Thoracic aorta (tissue), 2 donors: Measurements from ENCODE around the gene ZNF652. TPM values are rescaled to one million over a fixed set of nuclear protein-coding genes. Genes with fewer than 3 reads are reported as not detected.
"Not testable (repeated sequence)": the region's sequence is repeated elsewhere in the genome, so short reads cannot be mapped to it uniquely, and the experiment has no call there.

ENCODE experiments used
- ATAC-seq: fragments of 150-250 bp; one replicate; pipeline ENCODE4 v1.8.0; 2017; ENCODE audit warnings: low read depth; ENCODE audit not compliant: insufficient number of reproducible peaks, low FRiP score
- DNase-seq: peaks from one replicate; pipeline ENCODE4 v3.0.0-alpha.2; 2020; ENCODE audit warnings: low spot score
- H3K27ac ChIP-seq, 2 donors: fragments of 200-600 bp; sonication (generic); 1 replicate in 1 of 2; 2 replicates in 1 of 2; pipeline ENCODE4 v1.5.1; 2016; ENCODE audit warnings: mild to moderate bottlenecking in 2 of 2, moderate library complexity in 2 of 2
- H3K27me3 ChIP-seq: fragments of 200-600 bp; sonication (generic); replicated peaks from 2 replicates; pipeline ENCODE4 v1.6.0; 2016; ENCODE audit warnings: mild to moderate bottlenecking; ENCODE audit not compliant: insufficient read depth
- H3K36me3 ChIP-seq: fragments of 200-600 bp; sonication (generic); one replicate; pipeline ENCODE4 v1.5.1; 2016
- H3K4me1 ChIP-seq, 2 donors: fragments of 200-600 bp; sonication (generic); 1 replicate in 1 of 2; 2 replicates in 1 of 2; pipeline versions ENCODE4 v1.5.1 to v1.6.0; 2016; ENCODE audit warnings: low read depth in 2 of 2, mild to moderate bottlenecking in 1 of 2; ENCODE audit not compliant: control insufficient read depth in 1 of 2
- H3K4me3 ChIP-seq: fragments of 200-600 bp; sonication (generic); 2 replicates; pipeline ENCODE4 v1.5.1; 2016; ENCODE audit warnings: mild to moderate bottlenecking
- H3K9me3 ChIP-seq: fragments of 200-600 bp; sonication (generic); 2 replicates; pipeline ENCODE4 v1.5.1; 2016
- CTCF ChIP-seq: fragments of 200-600 bp; sonication (generic); IDR thresholded peaks from one replicate; pipeline ENCODE4 v1.5.1; 2019; ENCODE audit warnings: antibody characterized with exemption
- total RNA-seq, 2 donors: library from RNA; depleted of rRNA; stranded (reverse); fragments of >200 nt; gene quantifications; one replicate each; pipeline versions ENCODE4 v1.1.0 to v1.2.3, GENCODE V29; 2016

The ZNF652 gene
- total RNA-seq, 2 donors from 2014 or later = 36.1 to 40.0 TPM

- no peaks in the 10 kb centered on the region for H3K9me3 ChIP-seq
These were observed 74.6 kb downstream of the ZNF652 start for GRCh38 chr17:49287481-49287880.

GRCh38 chr17:49286261-49286973 lies 75.6 kb downstream of the ZNF652 start:
- not testable (repeated sequence) for ATAC-seq, H3K9me3 ChIP-seq, DNase-seq, H3K4me3 ChIP-seq, H3K27me3 ChIP-seq, H3K36me3 ChIP-seq, H3K4me1 ChIP-seq, H3K27ac ChIP-seq

More at GRCh38 chr17:49287481-49287880, 74.6 kb downstream of the ZNF652 start:
- Histone ChIP-seq H3K4me1 (no peaks in the 10 kb centered on the region), H3K27me3 (no peaks in the 10 kb centered on the region), H3K27ac (no peak overlapping the region), H3K4me3 (no peak overlapping the region), H3K36me3 (no peaks in the 10 kb centered on the region)
- no peak for TF ChIP-seq CTCF
- DNase-seq (no peak), ATAC-seq (no peak)

- ATAC-seq (no peak), DNase-seq (no peak)
- Histone ChIP-seq H3K4me1 (no peaks in the 10 kb centered on the region), H3K4me3 (no peak overlapping the region), H3K27me3 (no peaks in the 10 kb centered on the region), H3K36me3 (no peaks in the 10 kb centered on the region), H3K9me3 (no peaks in the 10 kb centered on the region), H3K27ac (no peak overlapping the region)
- TF ChIP-seq CTCF = no peak
These were observed 76.3 kb downstream of the ZNF652 start for GRCh38 chr17:49285716-49286115.

- Histone ChIP-seq H3K36me3 (no peaks in the 10 kb centered on the region), H3K9me3 (no peaks in the 10 kb centered on the region), H3K4me1 (no peaks in the 10 kb centered on the region), H3K4me3 (no peak overlapping the region), H3K27ac (no peak overlapping the region), H3K27me3 (no peaks in the 10 kb centered on the region)
- no peak for TF ChIP-seq CTCF
- no peak for ATAC-seq
- DNase-seq = no peak
These were observed 81.1 kb downstream of the ZNF652 start for GRCh38 chr17:49280918-49281317.

GRCh38 chr17:49280061-49280460 lies 82.0 kb downstream of the ZNF652 start:
- no peak overlapping the region for H3K27ac ChIP-seq
- H3K9me3 ChIP-seq = no peaks in the 10 kb centered on the region
- DNase-seq (no peak), ATAC-seq (no peak)
- no peak overlapping the region for H3K4me3 ChIP-seq
- no peaks in the 10 kb centered on the region for H3K4me1 ChIP-seq
- no peak for TF ChIP-seq CTCF
- no peaks in the 10 kb centered on the region for H3K27me3 ChIP-seq
- no peaks in the 10 kb centered on the region for H3K36me3 ChIP-seq

GRCh38 chr17:49279263-49280015 lies 82.6 kb downstream of the ZNF652 start:
- not testable (repeated sequence) for DNase-seq, H3K4me1 ChIP-seq, ATAC-seq, H3K36me3 ChIP-seq, H3K9me3 ChIP-seq, H3K27ac ChIP-seq, H3K27me3 ChIP-seq, H3K4me3 ChIP-seq
